ENCODE measurements around the gene ITPR2. TPM values are rescaled to one million over a fixed set of nuclear protein-coding genes. Genes with fewer than 3 reads are reported as not detected.

ITPR2 gene
- total and polyA plus RNA-seq, 4 donors, result 30.9 to 133 (median 73.2) TPM

- 95% methylated on average over 3 of the region's 4 CpGs for WGBS (ENCODE audit: insufficient coverage)
These were observed 293.9 kb downstream of the ITPR2 start for GRCh38 chr12:26539131-26539530.

GRCh38 chr12:26537651-26538050 lies 295.3 kb downstream of the ITPR2 start:
- peak in 1 of 6 donors; percentile 83 for DNase-seq (ENCODE audit: low read depth in 4 of 6, low spot score in 6 of 6)
- WGBS (ENCODE audit: insufficient coverage), result no CpG with 5 or more reads among the region's 3 CpGs

More at GRCh38 chr12:26539131-26539530, 293.9 kb downstream of the ITPR2 start:
- DNase-seq (ENCODE audit: low read depth in 4 of 6, low spot score in 6 of 6), result no peak
- H3K4me3 ChIP-seq (ENCODE audit: low read depth, low read length), result no peak overlapping the region
- no peaks in the 10 kb centered on the region for H3K4me1 ChIP-seq (ENCODE audit: control insufficient read depth, insufficient read depth, low read length)
- no peaks in the 10 kb centered on the region for H3K9me3 ChIP-seq (ENCODE audit: control insufficient read depth, insufficient read depth, low read length)
- no peaks in the 10 kb centered on the region for H3K27me3 ChIP-seq (ENCODE audit: control insufficient read depth, insufficient read depth, low read length)
- H3K36me3 ChIP-seq (ENCODE audit: control insufficient read depth, insufficient read depth, low read length), result peaks cover 2% of the 10 kb centered on the region
- H3K27ac ChIP-seq (ENCODE audit: low read depth, low read length), result no peak overlapping the region

GRCh38 chr12:26537126-26537525 lies 295.9 kb downstream of the ITPR2 start:
- WGBS (ENCODE audit: insufficient coverage), result 100% methylated on average over 1 of the region's 2 CpGs
- DNase-seq (ENCODE audit: low read depth in 4 of 6, low spot score in 6 of 6), result peak in 1 of 6 donors; percentile 62
- Histone ChIP-seq H3K27ac (ENCODE audit: low read depth, low read length) (no peak overlapping the region), H3K4me3 (ENCODE audit: low read depth, low read length) (no peak overlapping the region), H3K9me3 (ENCODE audit: control insufficient read depth, insufficient read depth, low read length) (no peaks in the 10 kb centered on the region), H3K27me3 (ENCODE audit: control insufficient read depth, insufficient read depth, low read length) (no peaks in the 10 kb centered on the region), H3K4me1 (ENCODE audit: control insufficient read depth, insufficient read depth, low read length) (no peaks in the 10 kb centered on the region), H3K36me3 (ENCODE audit: control insufficient read depth, insufficient read depth, low read length) (no peaks in the 10 kb centered on the region)

More at GRCh38 chr12:26537651-26538050, 295.3 kb downstream of the ITPR2 start:
- Histone ChIP-seq H3K4me3 (ENCODE audit: low read depth, low read length) (no peak overlapping the region), H3K4me1 (ENCODE audit: control insufficient read depth, insufficient read depth, low read length) (no peaks in the 10 kb centered on the region), H3K27me3 (ENCODE audit: control insufficient read depth, insufficient read depth, low read length) (no peaks in the 10 kb centered on the region), H3K27ac (ENCODE audit: low read depth, low read length) (no peak overlapping the region), H3K36me3 (ENCODE audit: control insufficient read depth, insufficient read depth, low read length) (no peaks in the 10 kb centered on the region), H3K9me3 (ENCODE audit: control insufficient read depth, insufficient read depth, low read length) (no peaks in the 10 kb centered on the region)

GRCh38 chr12:26535826-26536225 lies 297.2 kb downstream of the ITPR2 start:
- H3K27me3 ChIP-seq (ENCODE audit: control insufficient read depth, insufficient read depth, low read length), result no peaks in the 10 kb centered on the region
- peak in 1 of 6 donors; percentile 92 for DNase-seq (ENCODE audit: low read depth in 4 of 6, low spot score in 6 of 6)
- no peaks in the 10 kb centered on the region for H3K36me3 ChIP-seq (ENCODE audit: control insufficient read depth, insufficient read depth, low read length)
- H3K9me3 ChIP-seq (ENCODE audit: control insufficient read depth, insufficient read depth, low read length), result no peaks in the 10 kb centered on the region
- no peak overlapping the region for H3K4me3 ChIP-seq (ENCODE audit: low read depth, low read length)
- H3K4me1 ChIP-seq (ENCODE audit: control insufficient read depth, insufficient read depth, low read length), result no peaks in the 10 kb centered on the region
- H3K27ac ChIP-seq (ENCODE audit: low read depth, low read length), result no peak overlapping the region
- 90% methylated on average over 2 of the region's 4 CpGs for WGBS (ENCODE audit: insufficient coverage)

- H3K27ac ChIP-seq (ENCODE audit: low read depth, low read length), result no peak overlapping the region
- H3K4me1 ChIP-seq (ENCODE audit: control insufficient read depth, insufficient read depth, low read length), result no peaks in the 10 kb centered on the region
- H3K36me3 ChIP-seq (ENCODE audit: control insufficient read depth, insufficient read depth, low read length), result no peaks in the 10 kb centered on the region
- no peaks in the 10 kb centered on the region for H3K9me3 ChIP-seq (ENCODE audit: control insufficient read depth, insufficient read depth, low read length)
- H3K27me3 ChIP-seq (ENCODE audit: control insufficient read depth, insufficient read depth, low read length), result no peaks in the 10 kb centered on the region
- WGBS (ENCODE audit: insufficient coverage), result 100% methylated on average over 2 of the region's 3 CpGs
- DNase-seq (ENCODE audit: low read depth in 4 of 6, low spot score in 6 of 6), result no peak
- H3K4me3 ChIP-seq (ENCODE audit: low read depth, low read length), result no peak overlapping the region
These were observed 298.9 kb downstream of the ITPR2 start for GRCh38 chr12:26534071-26534470.

GRCh38 chr12:26533211-26533610 lies 299.8 kb downstream of the ITPR2 start:
- no CpG with 5 or more reads among the region's 3 CpGs for WGBS (ENCODE audit: insufficient coverage)
- H3K27ac ChIP-seq (ENCODE audit: low read depth, low read length), result no peak overlapping the region
- no peaks in the 10 kb centered on the region for H3K27me3 ChIP-seq (ENCODE audit: control insufficient read depth, insufficient read depth, low read length)
- no peaks in the 10 kb centered on the region for H3K36me3 ChIP-seq (ENCODE audit: control insufficient read depth, insufficient read depth, low read length)
- no peaks in the 10 kb centered on the region for H3K4me1 ChIP-seq (ENCODE audit: control insufficient read depth, insufficient read depth, low read length)
- H3K4me3 ChIP-seq (ENCODE audit: low read depth, low read length), result no peak overlapping the region
- DNase-seq (ENCODE audit: low read depth in 4 of 6, low spot score in 6 of 6), result no peak
- no peaks in the 10 kb centered on the region for H3K9me3 ChIP-seq (ENCODE audit: control insufficient read depth, insufficient read depth, low read length)

- H3K36me3 ChIP-seq (ENCODE audit: control insufficient read depth, insufficient read depth, low read length), result no peaks in the 10 kb centered on the region
- no peaks in the 10 kb centered on the region for H3K27me3 ChIP-seq (ENCODE audit: control insufficient read depth, insufficient read depth, low read length)
- H3K27ac ChIP-seq (ENCODE audit: low read depth, low read length), result no peak overlapping the region
- no peaks in the 10 kb centered on the region for H3K9me3 ChIP-seq (ENCODE audit: control insufficient read depth, insufficient read depth, low read length)
- WGBS (ENCODE audit: insufficient coverage), result no CpG with 5 or more reads among the region's 1 CpG
- no peak overlapping the region for H3K4me3 ChIP-seq (ENCODE audit: low read depth, low read length)
- no peak for DNase-seq (ENCODE audit: low read depth in 4 of 6, low spot score in 6 of 6)
- H3K4me1 ChIP-seq (ENCODE audit: control insufficient read depth, insufficient read depth, low read length), result no peaks in the 10 kb centered on the region
These were observed 302.5 kb downstream of the ITPR2 start for GRCh38 chr12:26530461-26530860.

GRCh38 chr12:26528943-26529342 lies 304.1 kb downstream of the ITPR2 start:
- 95% methylated on average over 1 of the region's 1 CpG for WGBS (ENCODE audit: insufficient coverage)
- no peaks in the 10 kb centered on the region for H3K27me3 ChIP-seq (ENCODE audit: control insufficient read depth, insufficient read depth, low read length)
- peaks cover 3% of the 10 kb centered on the region for H3K9me3 ChIP-seq (ENCODE audit: control insufficient read depth, insufficient read depth, low read length)
- no peaks in the 10 kb centered on the region for H3K4me1 ChIP-seq (ENCODE audit: control insufficient read depth, insufficient read depth, low read length)
- DNase-seq (ENCODE audit: low read depth in 4 of 6, low spot score in 6 of 6), result no peak
- no peaks in the 10 kb centered on the region for H3K36me3 ChIP-seq (ENCODE audit: control insufficient read depth, insufficient read depth, low read length)
- no peak overlapping the region for H3K4me3 ChIP-seq (ENCODE audit: low read depth, low read length)
- no peak overlapping the region for H3K27ac ChIP-seq (ENCODE audit: low read depth, low read length)

GRCh38 chr12:26527682-26528081 lies 305.3 kb downstream of the ITPR2 start:
- H3K36me3 ChIP-seq (ENCODE audit: control insufficient read depth, insufficient read depth, low read length), result no peaks in the 10 kb centered on the region
- no CpG with 5 or more reads among the region's 4 CpGs for WGBS (ENCODE audit: insufficient coverage)
- H3K27me3 ChIP-seq (ENCODE audit: control insufficient read depth, insufficient read depth, low read length), result no peaks in the 10 kb centered on the region
- peaks cover 3% of the 10 kb centered on the region for H3K4me1 ChIP-seq (ENCODE audit: control insufficient read depth, insufficient read depth, low read length)
- DNase-seq (ENCODE audit: low read depth in 4 of 6, low spot score in 6 of 6), result no peak
- peaks cover 3% of the 10 kb centered on the region for H3K9me3 ChIP-seq (ENCODE audit: control insufficient read depth, insufficient read depth, low read length)
- no peak overlapping the region for H3K27ac ChIP-seq (ENCODE audit: low read depth, low read length)
- H3K4me3 ChIP-seq (ENCODE audit: low read depth, low read length), result no peak overlapping the region

GRCh38 chr12:26524862-26525465 lies 308.0 kb downstream of the ITPR2 start:
- H3K27me3 ChIP-seq (ENCODE audit: control insufficient read depth, insufficient read depth, low read length), result no peaks in the 10 kb centered on the region
- H3K4me1 ChIP-seq (ENCODE audit: control insufficient read depth, insufficient read depth, low read length), result peaks cover 3% of the 10 kb centered on the region
- H3K27ac ChIP-seq (ENCODE audit: low read depth, low read length), result no peak overlapping the region
- no peak overlapping the region for H3K4me3 ChIP-seq (ENCODE audit: low read depth, low read length)
- no peaks in the 10 kb centered on the region for H3K36me3 ChIP-seq (ENCODE audit: control insufficient read depth, insufficient read depth, low read length)
- WGBS (ENCODE audit: insufficient coverage), result no CpG with 5 or more reads among the region's 2 CpGs
- DNase-seq (ENCODE audit: low read depth in 4 of 6, low spot score in 6 of 6), result no peak
- peaks cover 3% of the 10 kb centered on the region for H3K9me3 ChIP-seq (ENCODE audit: control insufficient read depth, insufficient read depth, low read length)
